Activated CD4-positive, alpha-beta T cell treated with anti-CD3 and anti-CD28 coated beads for 36 hours (primary cell): Measurements from ENCODE around the gene PTPRM. TPM values are rescaled to one million over a fixed set of nuclear protein-coding genes. Genes with fewer than 3 reads are reported as not detected.

Source experiments
- ATAC-seq: fragments of 200-7000 bp; cut with Tn5 transposase; one replicate; pipeline ENCODE4 v1.10.0; 2021; ENCODE audit warnings: mild to moderate bottlenecking, moderate library complexity
- CTCF ChIA-PET: fragments of 350-600 bp; sonication (Branson Sonifier 250); formaldehyde crosslinking; loops from one replicate; lab custom pipeline; 2021; ENCODE audit warnings: antibody characterized with exemption; lab: Charles Lee
- POLR2A ChIA-PET: fragments of 350-600 bp; sonication (Branson Sonifier 250); formaldehyde crosslinking; loops from one replicate; lab custom pipeline; 2021; ENCODE audit warnings: antibody characterized with exemption, inconsistent platforms; lab: Charles Lee
- DNase-seq: peaks from one replicate; pipeline ENCODE4 v3.0.0-alpha.2; 2020
- H3K27ac Mint-ChIP-seq: one replicate; pipeline ENCODE4 v1.8.0; 2021; ENCODE audit warnings: mixed read lengths
- H3K27me3 Mint-ChIP-seq: one replicate; pipeline ENCODE4 v1.8.0; 2021; ENCODE audit warnings: mixed read lengths
- H3K36me3 Mint-ChIP-seq: one replicate; pipeline ENCODE4 v1.8.0; 2021; ENCODE audit warnings: low read depth, mixed read lengths
- H3K4me1 Mint-ChIP-seq: one replicate; pipeline ENCODE4 v1.8.0; 2021; ENCODE audit warnings: mixed read lengths
- H3K4me3 Mint-ChIP-seq: one replicate; pipeline ENCODE4 v1.8.0; 2021; ENCODE audit warnings: mild to moderate bottlenecking, moderate library complexity, mixed read lengths
- H3K9me3 Mint-ChIP-seq: one replicate; pipeline ENCODE4 v1.8.0; 2021; ENCODE audit warnings: low read depth, mixed read lengths
- intact Hi-C, 2 experiments: fragments of 100-400 bp; cut with DNase I in 1 of 2; cut with micrococcal nuclease in 1 of 2; formaldehyde crosslinking; loops; one replicate each; pipeline versions ENCODE4 v1.14.2 to v1.15.1; 2022 to 2024; cut with DNase I, micrococcal nuclease
- total RNA-seq, 2 experiments: library from RNA; stranded (reverse); gene quantifications; one replicate each; pipeline ENCODE4 v1.2.3, GENCODE V29; 2021

PTPRM gene
- total RNA-seq, 2 experiments from 2014 or later: 6.5 to 14.0 TPM

- Mint-ChIP-seq H3K36me3 (no peaks in the 10 kb centered on the region), H3K4me3 (no peak overlapping the region), H3K9me3 (no peaks in the 10 kb centered on the region), H3K27me3 (peaks cover 9% of the 10 kb centered on the region), H3K27ac (no peak overlapping the region), H3K4me1 (no peaks in the 10 kb centered on the region)
- DNase-seq: no peak
- intact Hi-C loops: no loop called here
- ChIA-PET CTCF (interaction anchor here (0.6 kb wide), 2 partner anchors 20 to 742 kb away, joined by 3 read pairs; no protein-coding TSS in a partner anchor), POLR2A (no interaction called here)
- no peak for ATAC-seq
Observed at GRCh38 chr18:8450013-8450412, 882.9 kb downstream of the PTPRM start.

DNA sequence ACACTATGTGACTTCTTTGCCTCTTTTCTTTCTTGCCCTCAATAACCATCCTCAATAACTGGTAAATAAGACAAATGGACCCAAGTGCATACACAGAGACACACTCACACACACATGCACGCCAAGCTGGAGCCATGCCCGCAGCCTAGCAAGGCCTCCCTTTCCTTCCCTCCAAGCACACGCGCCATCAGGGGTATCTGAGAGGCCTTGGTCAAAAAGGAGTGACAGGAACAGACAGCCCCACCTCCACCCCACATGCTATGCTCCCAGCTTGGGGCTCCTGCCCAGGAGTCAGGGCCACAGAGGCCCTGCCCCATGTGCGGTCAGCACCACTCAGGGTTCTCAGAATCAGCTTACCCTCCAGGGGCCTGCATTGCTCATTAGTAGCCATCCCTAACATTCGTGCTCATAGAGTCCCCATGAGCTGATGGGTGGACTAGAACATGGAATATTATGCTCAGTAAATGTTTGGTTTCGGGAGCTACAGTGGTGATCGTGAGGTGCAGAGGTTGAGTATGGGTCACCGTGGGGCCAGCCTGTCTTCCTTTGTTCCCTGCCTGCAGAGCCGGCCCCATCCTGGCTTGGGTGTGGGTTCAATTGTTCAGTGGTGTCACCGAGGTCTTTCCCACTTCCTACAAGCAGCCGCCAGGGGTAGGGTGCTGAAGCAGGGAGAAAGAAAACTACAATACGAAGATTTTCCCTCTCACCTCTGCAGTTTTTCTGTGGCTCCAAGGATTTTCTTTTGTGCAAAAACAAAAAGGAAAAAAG, 884.0 kb downstream of the PTPRM start:
- H3K27ac Mint-ChIP-seq: no peak overlapping the region
- no peak for ATAC-seq
- DNase-seq: no peak
- POLR2A ChIA-PET: no interaction called here
- H3K4me1 Mint-ChIP-seq: no peaks in the 10 kb centered on the region
- H3K36me3 Mint-ChIP-seq: no peaks in the 10 kb centered on the region
- no peak overlapping the region for H3K4me3 Mint-ChIP-seq
- H3K27me3 Mint-ChIP-seq: peaks cover 9% of the 10 kb centered on the region
- CTCF ChIA-PET: no interaction called here
- H3K9me3 Mint-ChIP-seq: no peaks in the 10 kb centered on the region
- intact Hi-C loops: no loop called here

- peaks cover 2% of the 10 kb centered on the region for H3K27me3 Mint-ChIP-seq
- POLR2A ChIA-PET: no interaction called here
Observed at GRCh38 chr18:8453528-8453927, 886.4 kb downstream of the PTPRM start.

GRCh38 chr18:8454136-8454535, 887.0 kb downstream of the PTPRM start:
- POLR2A ChIA-PET: no interaction called here
- no peak for DNase-seq

More at GRCh38 chr18:8453528-8453927, 886.4 kb downstream of the PTPRM start:
- CTCF ChIA-PET: no interaction called here
- Mint-ChIP-seq H3K9me3 (no peaks in the 10 kb centered on the region), H3K4me1 (no peaks in the 10 kb centered on the region), H3K4me3 (no peak overlapping the region), H3K27ac (no peak overlapping the region), H3K36me3 (no peaks in the 10 kb centered on the region)
- intact Hi-C loops: no loop called here
- no peak for ATAC-seq
- no peak for DNase-seq

DNA sequence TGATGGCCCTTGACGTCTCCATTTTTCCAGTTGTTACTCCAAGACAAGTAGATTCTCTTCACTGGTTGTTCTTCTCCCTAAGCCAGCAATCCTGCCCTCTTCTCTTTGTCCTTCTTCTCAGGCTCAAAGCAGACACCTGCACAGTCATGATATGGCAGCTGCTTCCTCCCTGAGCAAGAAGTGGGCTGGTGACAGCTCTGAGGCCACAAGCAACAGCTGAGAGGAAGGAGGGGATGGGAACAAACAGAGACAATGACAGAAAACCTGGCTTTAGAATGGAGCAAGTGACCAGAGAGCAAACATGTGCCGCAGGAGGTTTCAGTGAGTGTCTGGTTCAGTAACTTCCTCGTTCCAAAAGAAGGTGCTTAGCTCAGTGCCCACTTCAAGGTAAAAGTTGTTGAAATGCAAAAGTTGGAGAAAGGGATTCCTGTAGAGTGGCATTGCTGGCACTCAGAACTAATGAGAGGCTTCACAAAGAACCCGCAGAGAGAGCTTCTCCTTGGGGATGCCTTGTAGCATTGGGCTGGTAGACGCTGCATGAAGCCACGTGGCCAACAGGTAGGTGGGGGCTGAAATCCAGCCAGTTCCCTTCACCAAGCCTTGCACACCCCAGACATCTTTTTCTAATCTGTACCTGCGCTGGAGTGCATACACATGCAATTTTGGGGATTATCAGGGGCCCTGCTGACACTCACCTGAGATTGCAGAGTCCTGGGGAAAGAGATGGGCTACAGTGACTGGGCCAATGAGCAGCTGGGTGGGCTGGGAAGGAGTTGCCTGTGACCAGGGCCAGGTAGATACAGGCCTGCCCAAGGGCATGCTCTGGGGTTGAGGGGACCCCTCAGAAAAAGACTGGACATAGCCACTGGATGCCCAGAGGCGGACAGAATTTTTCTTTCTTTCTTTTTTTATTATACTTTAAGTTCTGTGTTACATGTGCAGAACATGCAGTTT, 888.8 kb downstream of the PTPRM start:
- ATAC-seq: no peak
- H3K36me3 Mint-ChIP-seq: no peaks in the 10 kb centered on the region
- intact Hi-C loops: no loop called here

More at GRCh38 chr18:8454136-8454535, 887.0 kb downstream of the PTPRM start:
- CTCF ChIA-PET: no interaction called here
- no peaks in the 10 kb centered on the region for H3K36me3 Mint-ChIP-seq
- no peak overlapping the region for H3K27ac Mint-ChIP-seq
- peaks cover 2% of the 10 kb centered on the region for H3K27me3 Mint-ChIP-seq
- H3K9me3 Mint-ChIP-seq: no peaks in the 10 kb centered on the region
- intact Hi-C loops: no loop called here
- H3K4me3 Mint-ChIP-seq: no peak overlapping the region
- no peak for ATAC-seq
- no peaks in the 10 kb centered on the region for H3K4me1 Mint-ChIP-seq

More for the DNA sequence above, 888.8 kb downstream of the PTPRM start:
- POLR2A ChIA-PET: no interaction called here
- DNase-seq: no peak
- no peaks in the 10 kb centered on the region for H3K9me3 Mint-ChIP-seq
- no peaks in the 10 kb centered on the region for H3K27me3 Mint-ChIP-seq
- CTCF ChIA-PET: no interaction called here
- H3K27ac Mint-ChIP-seq: no peak overlapping the region
- no peaks in the 10 kb centered on the region for H3K4me1 Mint-ChIP-seq
- H3K4me3 Mint-ChIP-seq: no peak overlapping the region
